ENCODE results near the gene NFATC1.

- no peak for TF ChIP-seq CTCF (IDR thresholded peaks at IDR 0.05)
- no peak for TF ChIP-seq POLR2A (IDR thresholded peaks at IDR 0.05)
Observed at GRCh38 chr18:79409313-79409712, 13.6 kb downstream of the NFATC1 start.

Data from thyroid gland (tissue), 4 donors.